Epithelial cell of esophagus (primary cell): Measurements from ENCODE around the gene NRXN3.

Source experiments
- DNase-seq: peaks from one replicate; pipeline ENCODE4 v3.0.0; 2010; ENCODE audit warnings: low read depth
- H3K4me3 ChIP-seq: 2 replicates; pipeline ENCODE4 v1.5.1; 2011; ENCODE audit warnings: mild to moderate bottlenecking, low read length, control low read depth
- CTCF ChIP-seq: IDR thresholded peaks from 2 replicates; pipeline ENCODE4 v1.5.1; 2011; ENCODE audit warnings: low read depth, mild to moderate bottlenecking, low read length, control low read depth, inconsistent platforms; ENCODE audit not compliant: insufficient read depth; ENCODE audit errors: missing control alignments

NRXN3 gene

GRCh38 chr14:78308079-78308478 is 137.9 kb downstream of the NRXN3 start:
- TF ChIP-seq CTCF: no peak
- no peak overlapping the region for H3K4me3 ChIP-seq
- DNase-seq: no peak

GRCh38 chr14:78310272-78310671 is 140.1 kb downstream of the NRXN3 start:
- H3K4me3 ChIP-seq: no peak overlapping the region
- DNase-seq: no peak

GRCh38 chr14:78313499-78313898 is 143.3 kb downstream of the NRXN3 start:
- no peak for TF ChIP-seq CTCF
- H3K4me3 ChIP-seq: no peak overlapping the region
- DNase-seq: no peak

More at GRCh38 chr14:78310272-78310671, 140.1 kb downstream of the NRXN3 start:
- TF ChIP-seq CTCF: no peak

GRCh38 chr14:78314484-78314883 is 144.3 kb downstream of the NRXN3 start:
- DNase-seq: no peak
- TF ChIP-seq CTCF: no peak
- no peak overlapping the region for H3K4me3 ChIP-seq

GRCh38 chr14:78316052-78316451 is 145.9 kb downstream of the NRXN3 start:
- no peak for DNase-seq
- H3K4me3 ChIP-seq: no peak overlapping the region
- TF ChIP-seq CTCF: no peak

GRCh38 chr14:78316786-78317185 is 146.6 kb downstream of the NRXN3 start:
- no peak for DNase-seq
- H3K4me3 ChIP-seq: no peak overlapping the region
- TF ChIP-seq CTCF: no peak

- no peak for TF ChIP-seq CTCF
- H3K4me3 ChIP-seq: no peak overlapping the region
- no peak for DNase-seq
Observed at GRCh38 chr14:78319406-78319805, 149.2 kb downstream of the NRXN3 start.
